Measurements from ENCODE around the gene ACKR1. TPM values are rescaled to one million over a fixed set of nuclear protein-coding genes. Genes with fewer than 3 reads are reported as not detected.

The ACKR1 gene
- 0.02 TPM in 1 of 2 replicates, not detected in the other for polyA plus RNA-seq (2012; rRNA removed)
- 0.05 TPM in 1 of 2 replicates, not detected in the other for polyA plus RNA-seq (2012; cell fraction: cytosol; rRNA removed)
- polyA plus RNA-seq (2012; cell fraction: nucleus; rRNA removed), result 0.06 and 0.18 TPM in 2 replicates

- Histone ChIP-seq H3K79me2 (ENCODE audit: insufficient read depth) (no peaks in the 10 kb centered on the region), H3K4me1 (ENCODE audit: control insufficient read depth in 1 of 2, insufficient read depth in 2 of 2, low read depth in 1 of 2, low read length in 1 of 2) (no peaks in the 10 kb centered on the region; a peak in 1 of 4 replicates), H4K20me1 (ENCODE audit: insufficient read depth) (no peaks in the 10 kb centered on the region), H3K27me3 (ENCODE audit: insufficient read depth) (peaks cover 32% of the 10 kb centered on the region), H3K36me3 (replicated peaks in 1 of 2; ENCODE audit: control insufficient read depth in 1 of 2, insufficient read depth in 2 of 2, low read length in 1 of 2) (no peaks in the 10 kb centered on the region), H2AFZ (ENCODE audit: low read depth) (no peak within 1 kb of the TSS), H3F3A (replicated peaks; ENCODE audit: insufficient read depth) (no peaks in the 10 kb centered on the region), H3K4me3 (ENCODE audit: low read depth in 2 of 2, low read length in 1 of 2) (no peak within 1 kb of the TSS), H3K9me3 (no peaks in the 10 kb centered on the region), H3K9me2 (no peaks in the 10 kb centered on the region), H3K9ac (no peak within 1 kb of the TSS), H3K4me2 (no peak within 1 kb of the TSS), H3K27ac (ENCODE audit: low read depth in 2 of 2, low read length in 1 of 2) (no peak within 1 kb of the TSS)
- POLR2A ChIA-PET, result no interaction called here
- no peak for DNase-seq
- TF ChIP-seq JUND (IDR thresholded peaks at IDR 0.05) (no peak), MEF2A (IDR thresholded peaks at IDR 0.05; ENCODE audit: borderline replicate concordance, low read depth) (no peak), USF1 (IDR thresholded peaks at IDR 0.05; ENCODE audit: borderline replicate concordance, low read depth) (no peak), GATA2 (CRISPR knock-in tag; IDR thresholded peaks at IDR 0.05) (no peak), FOXM1 (IDR thresholded peaks at IDR 0.05; ENCODE audit: low read depth) (no peak), FOXJ3 (CRISPR knock-in tag; IDR thresholded peaks at IDR 0.05) (no peak), GABPA (IDR thresholded peaks at IDR 0.05; ENCODE audit: low read depth) (no peak), CHD2 (IDR thresholded peaks at IDR 0.05; ENCODE audit: low read length, partially characterized antibody) (no peak), RCOR1 (IDR thresholded peaks at IDR 0.05; ENCODE audit: low read length) (no peak), IRF3 (IDR thresholded peaks at IDR 0.05; ENCODE audit: low read depth, low read length) (no peak), NFIC (IDR thresholded peaks at IDR 0.05; ENCODE audit: borderline replicate concordance) (no peak), EZH2phosphoT487 (IDR thresholded peaks at IDR 0.05; ENCODE audit: borderline replicate concordance, low read depth) (no peak), TAF1 (IDR thresholded peaks at IDR 0.05; ENCODE audit: borderline replicate concordance, low read depth, low read length) (no peak), RFX5 (IDR thresholded peaks at IDR 0.05; ENCODE audit: low read length) (no peak), RAD21 (IDR thresholded peaks at IDR 0.05; ENCODE audit: low read length) (no peak), ZBTB33 (IDR thresholded peaks at IDR 0.05; ENCODE audit: borderline replicate concordance, low read depth) (no peak), MAX (IDR thresholded peaks at IDR 0.05; ENCODE audit: low read depth) (no peak), TCF12 (IDR thresholded peaks at IDR 0.05) (no peak), POLR2AphosphoS5 (IDR thresholded peaks at IDR 0.05; ENCODE audit: low read depth, low read length) (no peak)
- 22% methylated on average over 11 of the region's 13 CpGs for WGBS (ENCODE audit: low lambda C conversion rate)
- CTCF ChIA-PET, result interaction anchor here (5.2 to 26.8 kb wide), 3 partner anchors 10 to 69 kb away, joined by 33 to 660 read pairs (median 481); partner anchors contain the start of gene CADM3
Observed at GRCh38 chr1:159204161-159205141, at the start of gene ACKR1. TSS of gene ACKR1 (plus strand) at chr1:159204875. CDS start at chr1:159204960, 85 bp downstream.
